Vagina (tissue), 2 donors: ENCODE results near the gene ADPRHL1. TPM values are rescaled to one million over a fixed set of nuclear protein-coding genes. Genes with fewer than 3 reads are reported as not detected.

Experiments
- DNase-seq, 2 donors: peaks; one replicate each; pipeline ENCODE4 v3.0.0-alpha.2; 2017; ENCODE audit errors: extremely low spot score in 2 of 2
- H3K27ac ChIP-seq: fragments of 200-600 bp; sonication (generic); one replicate; pipeline ENCODE4 v1.5.1; 2019
- H3K27me3 ChIP-seq: fragments of 200-600 bp; sonication (generic); one replicate; pipeline ENCODE4 v1.5.1; 2019
- H3K36me3 ChIP-seq, 2 donors: fragments of 200-600 bp; sonication (generic); one replicate each; pipeline ENCODE4 v1.5.1; 2017 to 2019
- H3K4me1 ChIP-seq: fragments of 200-600 bp; sonication (generic); one replicate; pipeline ENCODE4 v1.5.1; 2019
- H3K4me3 ChIP-seq, 2 donors: fragments of 200-600 bp; sonication (generic); 1 replicate in 1 of 2; 2 replicates in 1 of 2; pipeline ENCODE4 v1.5.1; 2016 to 2019
- H3K9me3 ChIP-seq: fragments of 200-600 bp; sonication (generic); one replicate; pipeline ENCODE4 v1.5.1; 2019
- CTCF ChIP-seq, 3 experiments: fragments of 450-650 bp in 2 of 3; fragments of 200-600 bp in 1 of 3; sonication (generic) in 1 of 3; IDR thresholded peaks; one replicate each; pipeline ENCODE4 v1.5.1; 2017 to 2019; ENCODE audit warnings: antibody characterized with exemption in 3 of 3, mild to moderate bottlenecking in 2 of 3, moderate library complexity in 2 of 3
- POLR2A ChIP-seq, 2 donors: fragments of 450-650 bp; IDR thresholded peaks; one replicate each; pipeline ENCODE4 v1.6.1; 2017; ENCODE audit warnings: antibody characterized with exemption in 2 of 2, mild to moderate bottlenecking in 2 of 2, moderate library complexity in 2 of 2
- POLR2AphosphoS5 ChIP-seq, 2 donors: sonication (generic); formaldehyde crosslinking; IDR thresholded peaks; one replicate each; pipeline ENCODE4 v1.9.0; 2017; ENCODE audit warnings: antibody characterized with exemption in 2 of 2, mild to moderate bottlenecking in 2 of 2, low read depth in 1 of 2; ENCODE audit not compliant: insufficient read depth in 1 of 2
- intact Hi-C: fragments of 100-400 bp; cut with DNase I; formaldehyde crosslinking; loops from one replicate; pipeline ENCODE4 v1.15.1; 2023
- total RNA-seq: library from RNA; depleted of rRNA; stranded (reverse); fragments of >200 nt; gene quantifications from one replicate; pipeline ENCODE4 v1.2.3, GENCODE V29; 2016

ADPRHL1 gene
- total RNA-seq, 1 donor from 2014 or later, result 1.7 TPM

GRCh38 chr13:113398963-113399754, 54.1 kb downstream of the ADPRHL1 start:
- Histone ChIP-seq H3K9me3 (no peaks in the 10 kb centered on the region), H3K27me3 (no peaks in the 10 kb centered on the region), H3K4me3 (no peak overlapping the region), H3K4me1 (no peaks in the 10 kb centered on the region), H3K36me3 (no peaks in the 10 kb centered on the region), H3K27ac (no peak overlapping the region)
- intact Hi-C loops, result loop anchor here (10.0 kb wide), 1 partner anchor 454 kb away; no protein-coding TSS in a partner anchor
- TF ChIP-seq CTCF (IDR thresholded peaks at IDR 0.05), result no peak
- no peak for TF ChIP-seq POLR2A (IDR thresholded peaks at IDR 0.05)
- TF ChIP-seq POLR2AphosphoS5 (IDR thresholded peaks at IDR 0.05; ENCODE audit: insufficient read depth in 1 of 2, low read depth in 1 of 2), result no peak
- DNase-seq, result peak in 1 of 2 donors; percentile 60

GRCh38 chr13:113397608-113398425, 55.5 kb downstream of the ADPRHL1 start:
- H3K9me3 ChIP-seq, result no peaks in the 10 kb centered on the region
- intact Hi-C loops, result loop anchor here (10.0 kb wide), 1 partner anchor 453 kb away; no protein-coding TSS in a partner anchor
- peak in 1 of 2 donors; percentile 70 for DNase-seq
- no peak overlapping the region for H3K4me3 ChIP-seq
- H3K4me1 ChIP-seq, result peaks cover 8% of the 10 kb centered on the region
- no peaks in the 10 kb centered on the region for H3K36me3 ChIP-seq
- no peak for TF ChIP-seq POLR2A (IDR thresholded peaks at IDR 0.05)
- TF ChIP-seq CTCF (IDR thresholded peaks at IDR 0.05), result no peak
- no peak for TF ChIP-seq POLR2AphosphoS5 (IDR thresholded peaks at IDR 0.05; ENCODE audit: insufficient read depth in 1 of 2, low read depth in 1 of 2)
- H3K27ac ChIP-seq, result no peak overlapping the region
- H3K27me3 ChIP-seq, result no peaks in the 10 kb centered on the region

- no peak for DNase-seq
- TF ChIP-seq POLR2AphosphoS5 (IDR thresholded peaks at IDR 0.05; ENCODE audit: insufficient read depth in 1 of 2, low read depth in 1 of 2), result no peak
- TF ChIP-seq CTCF (IDR thresholded peaks at IDR 0.05), result no peak
- no peak for TF ChIP-seq POLR2A (IDR thresholded peaks at IDR 0.05)
- Histone ChIP-seq H3K4me1 (peaks cover 8% of the 10 kb centered on the region), H3K4me3 (peak overlapping the region; percentile 59 to 61), H3K36me3 (no peaks in the 10 kb centered on the region), H3K9me3 (no peaks in the 10 kb centered on the region), H3K27me3 (no peaks in the 10 kb centered on the region), H3K27ac (no peak overlapping the region)
- intact Hi-C loops, result loop anchor here (10.0 kb wide), 1 partner anchor 449 kb away; no protein-coding TSS in a partner anchor
Observed at GRCh38 chr13:113394339-113394640, 59.0 kb downstream of the ADPRHL1 start.

GRCh38 chr13:113393563-113394338, 59.5 kb downstream of the ADPRHL1 start:
- intact Hi-C loops, result loop anchor here (10.0 kb wide), 1 partner anchor 449 kb away; no protein-coding TSS in a partner anchor
- no peaks in the 10 kb centered on the region for H3K9me3 ChIP-seq
- H3K27me3 ChIP-seq, result no peaks in the 10 kb centered on the region
- peak overlapping the region; percentile 59 to 61 for H3K4me3 ChIP-seq
- TF ChIP-seq POLR2AphosphoS5 (IDR thresholded peaks at IDR 0.05; ENCODE audit: insufficient read depth in 1 of 2, low read depth in 1 of 2) (no peak), CTCF (IDR thresholded peaks at IDR 0.05) (peak; percentile 71 to 78 (median 73))
- H3K36me3 ChIP-seq, result no peaks in the 10 kb centered on the region
- H3K4me1 ChIP-seq, result peaks cover 8% of the 10 kb centered on the region
- peak in 1 of 2 donors; percentile 80 for DNase-seq
- peak overlapping the region; percentile 58 for H3K27ac ChIP-seq
